Endothelial cell of umbilical vein (primary cell): ENCODE results near the gene NUMA1. TPM values are rescaled to one million over a fixed set of nuclear protein-coding genes. Genes with fewer than 3 reads are reported as not detected.

Experiments used
- BruUV-seq: library from RNA; stranded (reverse); fragments of 400-500 nt; replicated peaks from 2 replicates; lab custom pipeline; 2021; lab: Mats Ljungman, UMichigan
- CTCF ChIA-PET: fragments of 300-600, 350-600 bp; sonication (Branson Sonifier 250); formaldehyde crosslinking; loops from one replicate; lab custom pipeline; 2021; ENCODE audit warnings: antibody characterized with exemption, inconsistent platforms; lab: Charles Lee
- POLR2A ChIA-PET: fragments of 300-600, 350-600 bp; sonication (Branson Sonifier 250); formaldehyde crosslinking; loops from one replicate; lab custom pipeline; 2021; ENCODE audit warnings: antibody characterized with exemption, inconsistent platforms; lab: Charles Lee
- DNase-seq: peaks from one replicate; pipeline ENCODE4 v3.0.0-alpha.2; 2011; ENCODE audit warnings: low read depth, low spot score
- FAIRE-seq: peaks from 2 replicates; lab custom pipeline; 2011; peaks lifted over from hg19 to GRCh38; lab: Jason Lieb, UNC
- H2AFZ ChIP-seq: 2 replicates; pipeline ENCODE4 v1.6.0; 2012; ENCODE audit warnings: low read depth, low read length, control low read depth, inconsistent platforms
- H3K27ac ChIP-seq: 2 replicates; pipeline ENCODE4 v1.5.1; 2011; ENCODE audit warnings: low read depth, mild to moderate bottlenecking, control low read depth, low read length, moderate library complexity; ENCODE audit not compliant: insufficient read depth
- H3K27me3 ChIP-seq, 2 experiments: 2 replicates each; pipeline versions ENCODE4 v1.6.0 to v1.6.1; 2011; ENCODE audit warnings: low read length in 2 of 2, mixed read lengths in 1 of 2; ENCODE audit not compliant: control insufficient read depth in 2 of 2, insufficient read depth in 2 of 2
- H3K36me3 ChIP-seq, 2 experiments: 2 replicates in 1 of 2; 3 replicates in 1 of 2; pipeline ENCODE4 v1.5.1; 2011; ENCODE audit warnings: low read length in 2 of 2, mild to moderate bottlenecking in 1 of 2, moderate library complexity in 1 of 2; ENCODE audit not compliant: control insufficient read depth in 2 of 2, insufficient read depth in 2 of 2; ENCODE audit errors: extremely low read depth in 1 of 2
- H3K4me1 ChIP-seq: 3 replicates; pipeline ENCODE4 v1.5.1; 2011; ENCODE audit warnings: mild to moderate bottlenecking, low read length; ENCODE audit not compliant: control insufficient read depth, insufficient read depth; ENCODE audit errors: extremely low read depth
- H3K4me2 ChIP-seq: 2 replicates; pipeline ENCODE4 v1.6.1; 2011; ENCODE audit warnings: low read length, control low read depth, mixed read lengths; ENCODE audit not compliant: insufficient read depth
- H3K4me3 ChIP-seq, 3 experiments: fragments of 200-600 bp in 1 of 3; sonication (generic), shearing (Covaris generic) in 1 of 3; replicated peaks in 1 of 3; 2 replicates each; pipeline ENCODE4 v1.5.1; 2011 to 2016; ENCODE audit warnings: control low read depth in 3 of 3, low read length in 3 of 3, mild to moderate bottlenecking in 2 of 3, inconsistent platforms in 1 of 3, low read depth in 1 of 3, moderate library complexity in 1 of 3; ENCODE audit not compliant: insufficient read depth in 1 of 3
- H3K79me2 ChIP-seq: 2 replicates; pipeline ENCODE4 v1.6.0; 2012; ENCODE audit warnings: low read length, inconsistent platforms; ENCODE audit not compliant: control insufficient read depth, insufficient read depth
- H3K9ac ChIP-seq: replicated peaks from 2 replicates; pipeline ENCODE3; 2011; ENCODE audit warnings: low read length, control low read depth; ENCODE audit not compliant: insufficient read depth; ENCODE audit errors: extremely low read depth
- H3K9me1 ChIP-seq: replicated peaks from 3 replicates; pipeline ENCODE4 v1.6.0; 2011; ENCODE audit warnings: mild to moderate bottlenecking, low read length; ENCODE audit not compliant: control insufficient read depth, insufficient read depth; ENCODE audit errors: extremely low read depth
- H3K9me3 ChIP-seq: replicated peaks from 2 replicates; pipeline ENCODE4 v1.5.1; 2012; ENCODE audit warnings: low read length, inconsistent platforms; ENCODE audit not compliant: control insufficient read depth, insufficient read depth
- H4K20me1 ChIP-seq: replicated peaks from 2 replicates; pipeline ENCODE3; 2011; ENCODE audit warnings: mild to moderate bottlenecking, low read length; ENCODE audit not compliant: control insufficient read depth, insufficient read depth; ENCODE audit errors: extremely low read depth
- EZH2 ChIP-seq: IDR thresholded peaks from 2 replicates; pipeline ENCODE4 v1.6.1; 2012; ENCODE audit warnings: borderline replicate concordance, low read depth, mild to moderate bottlenecking, moderate library complexity, low read length, inconsistent platforms; ENCODE audit not compliant: severe bottlenecking
- FOS ChIP-seq: IDR thresholded peaks from 2 replicates; pipeline ENCODE4 v1.6.1; 2011; ENCODE audit warnings: mild to moderate bottlenecking, low read length, moderate library complexity, borderline replicate concordance; ENCODE audit not compliant: insufficient read depth
- GATA2 ChIP-seq: IDR thresholded peaks from 2 replicates; pipeline ENCODE4 v1.7.0; 2011; ENCODE audit warnings: low read depth, mild to moderate bottlenecking, moderate library complexity, mixed read lengths, low read length; ENCODE audit not compliant: insufficient read length, insufficient read depth
- JUN ChIP-seq: IDR thresholded peaks from 2 replicates; pipeline ENCODE4 v1.6.1; 2011; ENCODE audit warnings: borderline replicate concordance, low read depth; ENCODE audit not compliant: insufficient read length, insufficient read depth
- MAX ChIP-seq: IDR thresholded peaks from 2 replicates; pipeline ENCODE4 v1.6.1; 2011; ENCODE audit not compliant: insufficient read depth, insufficient read length
- MYC ChIP-seq: IDR thresholded peaks from one replicate; pipeline ENCODE4 v1.6.1; 2011; ENCODE audit warnings: mild to moderate bottlenecking, low read depth, low read length
- POLR2A ChIP-seq: IDR thresholded peaks from 2 replicates; pipeline ENCODE4 v1.6.1; 2012; ENCODE audit warnings: low read depth, mild to moderate bottlenecking, control low read depth, low read length
- POLR2AphosphoS5 ChIP-seq: IDR thresholded peaks from 2 replicates; pipeline ENCODE4 v1.6.1; 2012; ENCODE audit warnings: low read depth, mild to moderate bottlenecking, control low read depth, low read length, moderate library complexity; ENCODE audit not compliant: insufficient read depth
- dilution Hi-C: fragments of 300-500 bp; cut with MboI; formaldehyde crosslinking; loops from one replicate; pipeline ENCODE4 v1.15.0; 2019; ENCODE audit warnings: low sequenced_read_pairs; ENCODE audit not compliant: extremely low pct_ligation_motif_present
- intact Hi-C: fragments of 100-400 bp; cut with micrococcal nuclease; formaldehyde crosslinking; loops from one replicate; pipeline ENCODE4 v1.10.0; 2022
- polyA plus RNA-seq, 4 experiments: library from polyadenylated mRNA; depleted of rRNA in 3 of 4; stranded (reverse) in 3 of 4; unstranded in 1 of 4; fragments of >200 nt; gene quantifications; 2 replicates each; pipeline versions ENCODE4 v1.2.1 to v1.2.3, GENCODE V29; 2011 to 2012; ENCODE audit warnings: missing spikeins in 1 of 4
- total RNA-seq: library from RNA; stranded (reverse); gene quantifications from 2 replicates; pipeline ENCODE4 v1.2.3, GENCODE V29; 2021
- TF ChIP-seq, protein P1 (sequence below), 2 donors: IDR thresholded peaks; 1 replicate in 1 of 2; 2 replicates in 1 of 2; pipeline ENCODE4 v1.5.1; 2011; ENCODE audit warnings: low read length in 2 of 2, mild to moderate bottlenecking in 2 of 2, moderate library complexity in 2 of 2, control low read depth in 1 of 2, inconsistent platforms in 1 of 2, low read depth in 1 of 2; ENCODE audit not compliant: insufficient read depth in 1 of 2; ENCODE audit errors: extremely low read depth in 1 of 2

Gene NUMA1
- total and polyA plus RNA-seq, 2 donors (not counting 3 experiments of a cell fraction or from before 2014, with no cell fraction given), result 120 to 164 TPM

GRCh38 chr11:72081184-72081644 is 872 bp upstream of the NUMA1 start:
- H3K27ac ChIP-seq, result peak overlapping the region; percentile 94
- intact Hi-C loops, result loop anchor here (2.0 kb wide), 1 partner anchor 64 kb away; no protein-coding TSS in a partner anchor

More at GRCh38 chr11:72081184-72081644, 872 bp upstream of the NUMA1 start:
- Histone ChIP-seq H3K4me3 (peak overlapping the region in 2 of 3 experiments; percentile 39 to 41), H3K36me3 (no peaks in the 10 kb centered on the region), H3K4me2 (peak overlapping the region; percentile 19), H3K27me3 (no peaks in the 10 kb centered on the region), H3K9me1 (no peaks in the 10 kb centered on the region), H3K4me1 (peaks cover 28% of the 10 kb centered on the region), H3K79me2 (peaks cover 37% of the 10 kb centered on the region), H2AFZ (peak overlapping the region; percentile 18), H3K9ac (peak overlapping the region; percentile 73), H4K20me1 (no peaks in the 10 kb centered on the region), H3K9me3 (no peaks in the 10 kb centered on the region)
- dilution Hi-C loops, result loop anchor here (10.0 kb wide), 1 partner anchor 56 kb away; no protein-coding TSS in a partner anchor
- no peak for DNase-seq
- no peak for FAIRE-seq
- TF ChIP-seq GATA2 (no peak), POLR2A (no peak), MAX (no peak), FOS (no peak), POLR2AphosphoS5 (no peak), JUN (no peak), EZH2 (no peak), MYC (no peak)
- TF ChIP-seq, protein P1, sequence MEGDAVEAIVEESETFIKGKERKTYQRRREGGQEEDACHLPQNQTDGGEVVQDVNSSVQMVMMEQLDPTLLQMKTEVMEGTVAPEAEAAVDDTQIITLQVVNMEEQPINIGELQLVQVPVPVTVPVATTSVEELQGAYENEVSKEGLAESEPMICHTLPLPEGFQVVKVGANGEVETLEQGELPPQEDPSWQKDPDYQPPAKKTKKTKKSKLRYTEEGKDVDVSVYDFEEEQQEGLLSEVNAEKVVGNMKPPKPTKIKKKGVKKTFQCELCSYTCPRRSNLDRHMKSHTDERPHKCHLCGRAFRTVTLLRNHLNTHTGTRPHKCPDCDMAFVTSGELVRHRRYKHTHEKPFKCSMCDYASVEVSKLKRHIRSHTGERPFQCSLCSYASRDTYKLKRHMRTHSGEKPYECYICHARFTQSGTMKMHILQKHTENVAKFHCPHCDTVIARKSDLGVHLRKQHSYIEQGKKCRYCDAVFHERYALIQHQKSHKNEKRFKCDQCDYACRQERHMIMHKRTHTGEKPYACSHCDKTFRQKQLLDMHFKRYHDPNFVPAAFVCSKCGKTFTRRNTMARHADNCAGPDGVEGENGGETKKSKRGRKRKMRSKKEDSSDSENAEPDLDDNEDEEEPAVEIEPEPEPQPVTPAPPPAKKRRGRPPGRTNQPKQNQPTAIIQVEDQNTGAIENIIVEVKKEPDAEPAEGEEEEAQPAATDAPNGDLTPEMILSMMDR (IDR thresholded peaks at IDR 0.05; ENCODE audit: extremely low read depth in 1 of 2, insufficient read depth in 1 of 2, low read depth in 1 of 2, low read length in 2 of 2), result no peak
- ChIA-PET POLR2A (no interaction called here), CTCF (interaction anchor here (0.6 to 2.4 kb wide), 7 partner anchors 10 to 155 kb away, joined by 3 to 29 read pairs (median 4); no protein-coding TSS in a partner anchor)
- TSS peak; percentile 88 for BruUV-seq
